Thoracic aorta (tissue), 2 donors: Measurements from ENCODE around the gene KIAA1671. TPM values are rescaled to one million over a fixed set of nuclear protein-coding genes. Genes with fewer than 3 reads are reported as not detected.

Source experiments
- ATAC-seq: fragments of 150-250 bp; one replicate; pipeline ENCODE4 v1.8.0; 2017; ENCODE audit warnings: low read depth; ENCODE audit not compliant: insufficient number of reproducible peaks, low FRiP score
- DNase-seq: peaks from one replicate; pipeline ENCODE4 v3.0.0-alpha.2; 2020; ENCODE audit warnings: low spot score
- H3K27ac ChIP-seq, 2 donors: fragments of 200-600 bp; sonication (generic); 1 replicate in 1 of 2; 2 replicates in 1 of 2; pipeline ENCODE4 v1.5.1; 2016; ENCODE audit warnings: mild to moderate bottlenecking in 2 of 2, moderate library complexity in 2 of 2
- H3K27me3 ChIP-seq: fragments of 200-600 bp; sonication (generic); replicated peaks from 2 replicates; pipeline ENCODE4 v1.6.0; 2016; ENCODE audit warnings: mild to moderate bottlenecking; ENCODE audit not compliant: insufficient read depth
- H3K36me3 ChIP-seq: fragments of 200-600 bp; sonication (generic); one replicate; pipeline ENCODE4 v1.5.1; 2016
- H3K4me1 ChIP-seq, 2 donors: fragments of 200-600 bp; sonication (generic); 1 replicate in 1 of 2; 2 replicates in 1 of 2; pipeline versions ENCODE4 v1.5.1 to v1.6.0; 2016; ENCODE audit warnings: low read depth in 2 of 2, mild to moderate bottlenecking in 1 of 2; ENCODE audit not compliant: control insufficient read depth in 1 of 2
- H3K4me3 ChIP-seq: fragments of 200-600 bp; sonication (generic); 2 replicates; pipeline ENCODE4 v1.5.1; 2016; ENCODE audit warnings: mild to moderate bottlenecking
- H3K9me3 ChIP-seq: fragments of 200-600 bp; sonication (generic); 2 replicates; pipeline ENCODE4 v1.5.1; 2016
- CTCF ChIP-seq: fragments of 200-600 bp; sonication (generic); IDR thresholded peaks from one replicate; pipeline ENCODE4 v1.5.1; 2019; ENCODE audit warnings: antibody characterized with exemption
- total RNA-seq, 2 donors: library from RNA; depleted of rRNA; stranded (reverse); fragments of >200 nt; gene quantifications; one replicate each; pipeline versions ENCODE4 v1.1.0 to v1.2.3, GENCODE V29; 2016

KIAA1671 gene
- total RNA-seq, 2 donors from 2014 or later = 57.8 to 86.8 TPM

- no peak for DNase-seq
- TF ChIP-seq CTCF = peak; percentile 64
- no peaks in the 10 kb centered on the region for H3K9me3 ChIP-seq
- no peaks in the 10 kb centered on the region for H3K36me3 ChIP-seq
- no peaks in the 10 kb centered on the region for H3K27me3 ChIP-seq
- no peak for ATAC-seq
- H3K27ac ChIP-seq = peak overlapping the region; percentile 67 to 75
- peaks cover 52 to 95% of the 10 kb centered on the region in 2 donors for H3K4me1 ChIP-seq
- H3K4me3 ChIP-seq = no peak overlapping the region
These were observed 128.9 kb downstream of the KIAA1671 start for GRCh38 chr22:25081409-25081824.

GRCh38 chr22:25082096-25082495 lies 129.6 kb downstream of the KIAA1671 start:
- H3K36me3 ChIP-seq = no peaks in the 10 kb centered on the region
- H3K4me3 ChIP-seq = no peak overlapping the region
- H3K4me1 ChIP-seq = peaks cover 51 to 95% of the 10 kb centered on the region in 2 donors
- TF ChIP-seq CTCF = no peak
- no peak for ATAC-seq
- no peak for DNase-seq
- H3K27me3 ChIP-seq = no peaks in the 10 kb centered on the region
- H3K9me3 ChIP-seq = no peaks in the 10 kb centered on the region
- peak overlapping the region; percentile 67 to 75 for H3K27ac ChIP-seq

GRCh38 chr22:25083056-25083806 lies 130.7 kb downstream of the KIAA1671 start:
- Histone ChIP-seq H3K4me3 (no peak overlapping the region), H3K36me3 (no peaks in the 10 kb centered on the region), H3K9me3 (no peaks in the 10 kb centered on the region), H3K4me1 (peaks cover 48 to 95% of the 10 kb centered on the region in 2 donors), H3K27me3 (no peaks in the 10 kb centered on the region), H3K27ac (peak overlapping the region; percentile 39 to 91)
- TF ChIP-seq CTCF = no peak
- no peak for ATAC-seq
- DNase-seq = no peak

- H3K27ac ChIP-seq = peak overlapping the region; percentile 39 to 91
- H3K9me3 ChIP-seq = no peaks in the 10 kb centered on the region
- peaks cover 52 to 98% of the 10 kb centered on the region in 2 donors for H3K4me1 ChIP-seq
- ATAC-seq (no peak), DNase-seq (no peak)
- H3K4me3 ChIP-seq = no peak overlapping the region
- TF ChIP-seq CTCF = no peak
- H3K27me3 ChIP-seq = no peaks in the 10 kb centered on the region
- no peaks in the 10 kb centered on the region for H3K36me3 ChIP-seq
These were observed 131.3 kb downstream of the KIAA1671 start for GRCh38 chr22:25083807-25084200.

- H3K27me3 ChIP-seq = no peaks in the 10 kb centered on the region
- H3K9me3 ChIP-seq = no peaks in the 10 kb centered on the region
- H3K36me3 ChIP-seq = no peaks in the 10 kb centered on the region
- TF ChIP-seq CTCF = no peak
- ATAC-seq (no peak), DNase-seq (no peak)
- no peak overlapping the region for H3K4me3 ChIP-seq
- H3K4me1 ChIP-seq = peaks cover 51 to 98% of the 10 kb centered on the region in 2 donors
- peak overlapping the region; percentile 86 to 91 for H3K27ac ChIP-seq
These were observed 132.0 kb downstream of the KIAA1671 start for GRCh38 chr22:25084405-25085107.
